HL-60 (cell line): ENCODE data around the gene STARD7.

Experiments used
- TF ChIP-seq, protein P1 (sequence below): IDR thresholded peaks from 2 replicates; pipeline ENCODE4 v1.6.1; 2012; ENCODE audit warnings: low read depth; ENCODE audit not compliant: insufficient replicate concordance
- TF ChIP-seq, protein P2 (sequence below): IDR thresholded peaks from one replicate; pipeline ENCODE4 v1.5.1; 2011; ENCODE audit warnings: low read length, control low read depth, inconsistent platforms; ENCODE audit not compliant: insufficient read depth

DNA sequence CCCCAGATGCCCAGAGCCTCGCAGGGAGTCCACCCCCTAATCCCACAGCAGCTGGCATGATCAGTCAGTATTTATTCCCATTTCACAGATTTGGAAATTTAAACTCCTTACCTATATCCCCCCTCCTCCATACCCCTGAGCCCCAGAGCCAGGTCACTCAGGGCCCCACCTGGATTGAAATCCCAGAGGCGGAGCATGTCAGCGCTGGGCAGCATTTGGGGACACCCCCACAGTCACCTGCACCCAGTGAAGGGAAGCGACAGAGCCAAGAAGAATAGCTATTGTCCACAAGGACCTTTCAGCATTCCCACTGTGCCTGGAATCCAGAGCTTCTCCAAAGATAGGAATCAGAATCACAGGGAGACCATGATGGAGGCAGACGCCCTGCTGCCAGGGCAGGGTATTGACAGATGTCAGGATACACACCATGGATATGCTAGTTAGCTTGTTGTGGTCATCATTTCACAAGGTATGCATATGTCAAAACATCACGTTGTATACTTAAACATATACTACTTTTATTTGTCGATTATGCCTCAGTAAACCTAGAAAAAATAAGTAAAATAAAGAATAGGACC is 69.4 kb downstream of the STARD7 start:
- TF ChIP-seq, protein P1, sequence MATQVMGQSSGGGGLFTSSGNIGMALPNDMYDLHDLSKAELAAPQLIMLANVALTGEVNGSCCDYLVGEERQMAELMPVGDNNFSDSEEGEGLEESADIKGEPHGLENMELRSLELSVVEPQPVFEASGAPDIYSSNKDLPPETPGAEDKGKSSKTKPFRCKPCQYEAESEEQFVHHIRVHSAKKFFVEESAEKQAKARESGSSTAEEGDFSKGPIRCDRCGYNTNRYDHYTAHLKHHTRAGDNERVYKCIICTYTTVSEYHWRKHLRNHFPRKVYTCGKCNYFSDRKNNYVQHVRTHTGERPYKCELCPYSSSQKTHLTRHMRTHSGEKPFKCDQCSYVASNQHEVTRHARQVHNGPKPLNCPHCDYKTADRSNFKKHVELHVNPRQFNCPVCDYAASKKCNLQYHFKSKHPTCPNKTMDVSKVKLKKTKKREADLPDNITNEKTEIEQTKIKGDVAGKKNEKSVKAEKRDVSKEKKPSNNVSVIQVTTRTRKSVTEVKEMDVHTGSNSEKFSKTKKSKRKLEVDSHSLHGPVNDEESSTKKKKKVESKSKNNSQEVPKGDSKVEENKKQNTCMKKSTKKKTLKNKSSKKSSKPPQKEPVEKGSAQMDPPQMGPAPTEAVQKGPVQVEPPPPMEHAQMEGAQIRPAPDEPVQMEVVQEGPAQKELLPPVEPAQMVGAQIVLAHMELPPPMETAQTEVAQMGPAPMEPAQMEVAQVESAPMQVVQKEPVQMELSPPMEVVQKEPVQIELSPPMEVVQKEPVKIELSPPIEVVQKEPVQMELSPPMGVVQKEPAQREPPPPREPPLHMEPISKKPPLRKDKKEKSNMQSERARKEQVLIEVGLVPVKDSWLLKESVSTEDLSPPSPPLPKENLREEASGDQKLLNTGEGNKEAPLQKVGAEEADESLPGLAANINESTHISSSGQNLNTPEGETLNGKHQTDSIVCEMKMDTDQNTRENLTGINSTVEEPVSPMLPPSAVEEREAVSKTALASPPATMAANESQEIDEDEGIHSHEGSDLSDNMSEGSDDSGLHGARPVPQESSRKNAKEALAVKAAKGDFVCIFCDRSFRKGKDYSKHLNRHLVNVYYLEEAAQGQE: no peak
- TF ChIP-seq, protein P2, sequence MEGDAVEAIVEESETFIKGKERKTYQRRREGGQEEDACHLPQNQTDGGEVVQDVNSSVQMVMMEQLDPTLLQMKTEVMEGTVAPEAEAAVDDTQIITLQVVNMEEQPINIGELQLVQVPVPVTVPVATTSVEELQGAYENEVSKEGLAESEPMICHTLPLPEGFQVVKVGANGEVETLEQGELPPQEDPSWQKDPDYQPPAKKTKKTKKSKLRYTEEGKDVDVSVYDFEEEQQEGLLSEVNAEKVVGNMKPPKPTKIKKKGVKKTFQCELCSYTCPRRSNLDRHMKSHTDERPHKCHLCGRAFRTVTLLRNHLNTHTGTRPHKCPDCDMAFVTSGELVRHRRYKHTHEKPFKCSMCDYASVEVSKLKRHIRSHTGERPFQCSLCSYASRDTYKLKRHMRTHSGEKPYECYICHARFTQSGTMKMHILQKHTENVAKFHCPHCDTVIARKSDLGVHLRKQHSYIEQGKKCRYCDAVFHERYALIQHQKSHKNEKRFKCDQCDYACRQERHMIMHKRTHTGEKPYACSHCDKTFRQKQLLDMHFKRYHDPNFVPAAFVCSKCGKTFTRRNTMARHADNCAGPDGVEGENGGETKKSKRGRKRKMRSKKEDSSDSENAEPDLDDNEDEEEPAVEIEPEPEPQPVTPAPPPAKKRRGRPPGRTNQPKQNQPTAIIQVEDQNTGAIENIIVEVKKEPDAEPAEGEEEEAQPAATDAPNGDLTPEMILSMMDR: no peak
